ENCODE data around the gene NMUR2. TPM values are rescaled to one million over a fixed set of nuclear protein-coding genes. Genes with fewer than 3 reads are reported as not detected.

The NMUR2 gene
- total RNA-seq, 2 experiments from 2014 or later: not detected

DNA sequence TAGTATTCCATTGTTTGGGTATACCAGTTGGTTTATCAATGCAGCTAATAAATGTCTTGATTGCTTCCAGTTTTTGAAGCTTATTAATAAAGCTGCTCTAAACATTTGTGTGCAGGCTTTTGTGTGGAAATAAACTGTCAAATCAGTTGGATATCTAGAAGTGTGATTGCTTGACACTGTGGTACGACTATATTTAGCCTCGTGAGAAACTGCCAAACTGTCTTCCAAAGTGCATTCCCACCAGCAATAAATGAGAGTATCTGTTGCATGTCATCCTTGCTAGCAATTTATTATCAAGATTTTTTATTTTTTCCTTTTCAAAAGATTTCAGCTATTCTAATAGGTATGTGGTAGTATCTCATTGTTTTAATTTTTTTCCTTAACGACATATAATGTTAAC lies 37.5 kb downstream of the NMUR2 start:
- Histone ChIP-seq H3K27me3 (ENCODE audit: control insufficient read depth in 1 of 2, insufficient read depth in 2 of 2, low read length in 2 of 2) (no peaks in the 10 kb centered on the region), H3K27ac (ENCODE audit: low read depth in 1 of 2, low read length in 2 of 2) (no peak overlapping the region), H3K36me3 (ENCODE audit: insufficient read depth, low read length) (no peaks in the 10 kb centered on the region), H3K4me1 (ENCODE audit: insufficient read depth, low read length) (no peaks in the 10 kb centered on the region), H3K4me3 (ENCODE audit: low read length) (no peak overlapping the region), H3K9me3 (ENCODE audit: control insufficient read depth in 1 of 2, insufficient read depth in 1 of 2, low read length in 2 of 2) (no peaks in the 10 kb centered on the region)
- ChIA-PET CTCF (no interaction called here), POLR2A (no interaction called here)
- no peak for TF ChIP-seq CTCF (IDR thresholded peaks at IDR 0.05)
- H3K27ac Mint-ChIP-seq: no peak overlapping the region
- H3K27me3 Mint-ChIP-seq: peaks cover 5% of the 10 kb centered on the region
- no peaks in the 10 kb centered on the region for H3K4me1 Mint-ChIP-seq (ENCODE audit: low read depth)
- ATAC-seq (ENCODE audit: poor library complexity) (no peak), DNase-seq (no peak)
- no peak overlapping the region for H3K4me3 Mint-ChIP-seq
- no peaks in the 10 kb centered on the region for H3K9me3 Mint-ChIP-seq
- intact Hi-C loops (cut with DNase I, micrococcal nuclease): no loop called here
- H3K36me3 Mint-ChIP-seq (ENCODE audit: low read depth): no peaks in the 10 kb centered on the region

DNA sequence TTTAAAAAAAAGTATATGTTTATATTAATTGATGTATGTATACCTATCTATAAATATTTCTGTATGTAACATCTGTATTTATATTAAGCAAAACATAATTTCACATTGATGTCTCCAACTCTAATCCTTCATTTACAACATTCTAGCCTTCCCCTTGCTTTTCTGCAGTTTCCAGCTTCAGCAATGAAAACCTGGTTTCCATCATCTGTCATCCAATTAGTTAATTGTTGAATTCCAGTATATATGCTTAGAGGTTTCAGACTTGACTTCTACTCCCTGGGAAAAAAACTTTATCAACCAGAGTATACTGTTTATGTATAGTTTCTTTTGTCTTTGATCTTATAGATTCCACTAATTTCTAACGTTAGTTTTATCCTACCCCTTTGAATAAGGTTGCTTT lies 38.4 kb downstream of the NMUR2 start:
- H3K36me3 Mint-ChIP-seq (ENCODE audit: low read depth): no peaks in the 10 kb centered on the region
- no peak overlapping the region for H3K4me3 Mint-ChIP-seq
- H3K9me3 ChIP-seq (ENCODE audit: control insufficient read depth in 1 of 2, insufficient read depth in 1 of 2, low read length in 2 of 2): no peaks in the 10 kb centered on the region
- no peak for TF ChIP-seq CTCF (IDR thresholded peaks at IDR 0.05)
- no peak for ATAC-seq (ENCODE audit: poor library complexity)
- no peaks in the 10 kb centered on the region for H3K36me3 ChIP-seq (ENCODE audit: insufficient read depth, low read length)
- H3K27me3 ChIP-seq (ENCODE audit: control insufficient read depth in 1 of 2, insufficient read depth in 2 of 2, low read length in 2 of 2): no peaks in the 10 kb centered on the region
- no peaks in the 10 kb centered on the region for H3K4me1 ChIP-seq (ENCODE audit: insufficient read depth, low read length)
- CTCF ChIA-PET: no interaction called here
- intact Hi-C loops (cut with DNase I, micrococcal nuclease): no loop called here
- H3K4me3 ChIP-seq (ENCODE audit: low read length): no peak overlapping the region
- H3K27ac Mint-ChIP-seq: no peak overlapping the region
- DNase-seq: no peak
- H3K9me3 Mint-ChIP-seq: no peaks in the 10 kb centered on the region
- H3K4me1 Mint-ChIP-seq (ENCODE audit: low read depth): no peaks in the 10 kb centered on the region
- peaks cover 5% of the 10 kb centered on the region for H3K27me3 Mint-ChIP-seq
- H3K27ac ChIP-seq (ENCODE audit: low read depth in 1 of 2, low read length in 2 of 2): no peak overlapping the region
- POLR2A ChIA-PET: no interaction called here

DNA sequence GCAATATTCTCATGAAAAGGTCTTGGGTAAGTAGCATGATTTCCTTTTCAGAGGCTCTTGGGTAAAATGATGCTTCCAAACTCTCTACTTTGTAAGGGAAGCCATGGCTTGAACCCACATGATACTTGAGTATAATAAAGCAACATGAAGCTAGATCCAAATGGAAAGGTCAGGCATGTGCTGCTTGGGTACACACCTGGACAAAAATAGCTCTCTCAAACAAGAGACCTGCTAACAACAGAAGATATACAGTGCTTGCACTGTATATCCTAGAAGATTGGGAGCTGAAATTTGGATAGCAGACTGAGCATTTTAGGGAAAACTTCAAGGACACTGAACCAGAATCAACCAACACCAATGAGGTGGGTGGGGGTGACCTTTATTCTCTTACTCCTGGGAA lies 40.2 kb downstream of the NMUR2 start:
- Histone ChIP-seq H3K27me3 (ENCODE audit: control insufficient read depth in 1 of 2, insufficient read depth in 2 of 2, low read length in 2 of 2) (no peaks in the 10 kb centered on the region), H3K4me3 (ENCODE audit: low read length) (no peak overlapping the region), H3K36me3 (ENCODE audit: insufficient read depth, low read length) (no peaks in the 10 kb centered on the region), H3K4me1 (ENCODE audit: insufficient read depth, low read length) (no peaks in the 10 kb centered on the region), H3K27ac (ENCODE audit: low read depth in 1 of 2, low read length in 2 of 2) (no peak overlapping the region), H3K9me3 (ENCODE audit: control insufficient read depth in 1 of 2, insufficient read depth in 1 of 2, low read length in 2 of 2) (no peaks in the 10 kb centered on the region)
- Mint-ChIP-seq H3K27me3 (peaks cover 9% of the 10 kb centered on the region), H3K27ac (no peak overlapping the region), H3K9me3 (no peaks in the 10 kb centered on the region), H3K4me1 (ENCODE audit: low read depth) (no peaks in the 10 kb centered on the region), H3K4me3 (no peak overlapping the region), H3K36me3 (ENCODE audit: low read depth) (no peaks in the 10 kb centered on the region)
- ChIA-PET POLR2A (no interaction called here), CTCF (no interaction called here)
- TF ChIP-seq CTCF (IDR thresholded peaks at IDR 0.05): no peak
- DNase-seq (no peak), ATAC-seq (ENCODE audit: poor library complexity) (no peak)
- intact Hi-C loops (cut with DNase I, micrococcal nuclease): no loop called here
